NCI-H146 (cell line): ENCODE data around the gene IFITM10.
A peak's percentile ranks its signal among the peaks of the same experiment; 100 is the strongest.

Experiments
- DNase-seq: peaks from one replicate; lab custom pipeline; 2025; lab: John Stamatoyannopoulos, UW

Gene IFITM10

GRCh38 chr11:1763796-1764661, 13.6 kb upstream of the IFITM10 start, which contains the start of gene CTSD:
TSS of gene CTSD (minus strand) at chr11:1763927. CDS start at chr11:1763859, 68 bp downstream.
- peak; percentile 78 for DNase-seq

- DNase-seq: no peak
Observed at GRCh38 chr11:1763336-1763795, 13.0 kb upstream of the IFITM10 start.

- no peak for DNase-seq
Observed at GRCh38 chr11:1762537-1763302, 12.3 kb upstream of the IFITM10 start.

GRCh38 chr11:1761857-1762536, 11.6 kb upstream of the IFITM10 start:
- DNase-seq: no peak

GRCh38 chr11:1761110-1761856, 10.9 kb upstream of the IFITM10 start:
- no peak for DNase-seq

- no peak for DNase-seq
Observed at GRCh38 chr11:1760351-1761109, 10.1 kb upstream of the IFITM10 start.

GRCh38 chr11:1759851-1760220, 9.4 kb upstream of the IFITM10 start:
- DNase-seq: no peak

GRCh38 chr11:1759151-1759850, 8.9 kb upstream of the IFITM10 start:
- DNase-seq: no peak

- no peak for DNase-seq
Observed at GRCh38 chr11:1758611-1759150, 8.3 kb upstream of the IFITM10 start.

- DNase-seq: no peak
Observed at GRCh38 chr11:1757861-1758610, 7.6 kb upstream of the IFITM10 start.

- no peak for DNase-seq
Observed at GRCh38 chr11:1756791-1757771, 6.7 kb upstream of the IFITM10 start.

- no peak for DNase-seq
Observed at GRCh38 chr11:1755692-1756561, 5.5 kb upstream of the IFITM10 start.

GRCh38 chr11:1755344-1755691, 4.9 kb upstream of the IFITM10 start:
- DNase-seq: no peak

GRCh38 chr11:1754376-1755150, 4.2 kb upstream of the IFITM10 start:
- no peak for DNase-seq

- DNase-seq: no peak
Observed at GRCh38 chr11:1753929-1754305, 3.5 kb upstream of the IFITM10 start.

GRCh38 chr11:1753229-1753928, 3.0 kb upstream of the IFITM10 start:
- DNase-seq: no peak
